Heart left ventricle (tissue), 16 donors: Measurements from ENCODE around the gene ACSL1. TPM values are rescaled to one million over a fixed set of nuclear protein-coding genes. Genes with fewer than 3 reads are reported as not detected.
"Not testable (repeated sequence)": the region's sequence is repeated elsewhere in the genome, so short reads cannot be mapped to it uniquely, and the experiment has no call there.

ENCODE experiments used
- ATAC-seq, 4 donors: fragments of 200-7000 bp; cut with Tn5 transposase; one replicate each; pipeline ENCODE4 v1.9.1; 2020 to 2022; ENCODE audit warnings: moderate library complexity in 4 of 4, mild to moderate bottlenecking in 3 of 4, moderate number of reproducible peaks in 1 of 4
- DNase-seq, 5 donors: peaks; one replicate each; pipeline ENCODE4 v3.0.0-alpha.2; 2020
- H3K27ac ChIP-seq, 12 donors: fragments of 200-600 bp; sonication (generic) in 4 of 12; one replicate each; pipeline versions ENCODE4 v1.5.0 to v1.8.0; 2016 to 2022; ENCODE audit warnings: mild to moderate bottlenecking in 2 of 12
- H3K27me3 ChIP-seq, 9 donors: fragments of 200-600 bp; sonication (generic) in 2 of 9; one replicate each; pipeline versions ENCODE4 v1.5.1 to v1.8.0; 2016 to 2022; ENCODE audit warnings: mild to moderate bottlenecking in 3 of 9
- H3K36me3 ChIP-seq, 9 donors: fragments of 200-600 bp; sonication (generic) in 2 of 9; one replicate each; pipeline versions ENCODE4 v1.5.0 to v1.8.0; 2018 to 2022; ENCODE audit warnings: mild to moderate bottlenecking in 2 of 9
- H3K4me1 ChIP-seq, 12 donors: fragments of 200-600 bp; sonication (generic) in 4 of 12; one replicate each; pipeline versions ENCODE4 v1.5.0 to v1.8.0; 2016 to 2022; ENCODE audit warnings: mild to moderate bottlenecking in 3 of 12
- H3K4me3 ChIP-seq, 12 donors: fragments of 200-600 bp; sonication (generic) in 4 of 12; one replicate each; pipeline versions ENCODE4 v1.5.0 to v1.8.0; 2017 to 2022; ENCODE audit warnings: mild to moderate bottlenecking in 9 of 12, moderate library complexity in 4 of 12
- H3K9me3 ChIP-seq, 12 donors: fragments of 200-600 bp; sonication (generic) in 4 of 12; one replicate each; pipeline versions ENCODE4 v1.5.0 to v1.8.0; 2016 to 2022; ENCODE audit warnings: mild to moderate bottlenecking in 1 of 12
- CTCF ChIP-seq, 12 donors: fragments of 200-600 bp; sonication (generic) in 4 of 12; IDR thresholded peaks; one replicate each; pipeline versions ENCODE4 v1.5.0 to v1.8.0; 2018 to 2022; ENCODE audit warnings: antibody characterized with exemption in 12 of 12, mild to moderate bottlenecking in 5 of 12
- POLR2A ChIP-seq, 2 donors: fragments of 450-650 bp; IDR thresholded peaks; one replicate each; pipeline ENCODE4 v1.6.1; 2017; ENCODE audit warnings: antibody characterized with exemption in 2 of 2, mild to moderate bottlenecking in 2 of 2, moderate library complexity in 2 of 2
- WGBS, 4 donors: extraction: QIAGEN DNeasy Blood & Tissue Kit in 2 of 4; methylation state at CpG; one replicate each; pipeline versions ENCODE4 v1.1.5 to v1.1.7; 2013 to 2018; 5-methylcytosine and 5-hydroxymethylcytosine counted together
- intact Hi-C, 10 donors: fragments of 100-400 bp; cut with DNase I; formaldehyde crosslinking; loops; one replicate each; pipeline versions ENCODE4 v1.11.1 to v1.14.2; 2022
- polyA plus RNA-seq, 2 donors: library from polyadenylated mRNA; stranded (reverse); fragments of 200-250 nt; gene quantifications; one replicate each; pipeline ENCODE4 v1.2.3, GENCODE V29; 2013
- total RNA-seq, 9 donors: library from RNA; depleted of rRNA in 2 of 9; stranded (reverse); fragments of >200 nt in 2 of 9; fragmentation: NEBNext Ultra II Directional in 3 of 9; extraction: Animal tissue kit (Norgen Biotek cat#: 25700) in 3 of 9; gene quantifications; one replicate each; pipeline versions ENCODE4 v1.1.0 to v1.2.4, GENCODE V29; 2016 to 2023
- donor health status: ischemic (EF 13 %, LVEDD 7.1; RV severe dilation, severe dysfunction).
- donor health status: healthy with polysubstance abuse.
- donor health status: DM: no; HTN: yes; CAD: no.
- donor health status: DM: no; HTN: no; CAD: no.
- donor health status: ischemic (EF 25% LVEDD 6.9; RV normal size, moderate dysfunction).
- donor health status: ischemic (EF 25% LVEDD 5.7; RV mildly dilated, moderate dysfunction).
- donor health status: healthy.
- donor health status: DM: yes; HTN: yes; CAD: no.
- donor health status: ischemic (EF 35%, LVEDD 5.7; RV mildly dilated, moderate dysfunction).
- donor health status: nonischemic (EF 11% LVEDD 7.7; RV severe dilation, severe dysfunction).
- donor health status: DM: yes; HTN: yes; CAD: no.
- donor health status: PGD.
- donor health status: ischemic (EF 29% LVEDD 5.4; RV normal size, mild dysfunction).
- donor health status: nonischemic (EF 23%, LVEDD 6.1; RV moderate dilation, normal function).

ACSL1 gene
- total and polyA plus RNA-seq, 11 donors, result 171 to 603 (median 266) TPM

GRCh38 chr4:184740980-184741391 is 84.8 kb downstream of the ACSL1 start:
- Histone ChIP-seq H3K27ac (no peak overlapping the region), H3K4me3 (no peak overlapping the region), H3K4me1 (peaks cover 0 to 10% (median 2%) of the 10 kb centered on the region in 12 donors), H3K9me3 (peaks cover 0 to 3% (median 0%) of the 10 kb centered on the region in 12 donors), H3K36me3 (no peaks in the 10 kb centered on the region), H3K27me3 (no peaks in the 10 kb centered on the region)
- no peak for DNase-seq
- peak in 1 of 4 donors; percentile 45 for ATAC-seq
- intact Hi-C loops, result loop anchor here in 4 of 10 donors (5.0 to 10.0 kb wide), 3 partner anchors 164 to 354 kb away; no protein-coding TSS in a partner anchor
- WGBS, 4 donors, result 95 to 100% (median 97%) methylated on average over 8 to 20 of the region's 20 CpGs
- no peak for TF ChIP-seq CTCF (IDR thresholded peaks at IDR 0.05)
- no peak for TF ChIP-seq POLR2A (IDR thresholded peaks at IDR 0.05)

DNA sequence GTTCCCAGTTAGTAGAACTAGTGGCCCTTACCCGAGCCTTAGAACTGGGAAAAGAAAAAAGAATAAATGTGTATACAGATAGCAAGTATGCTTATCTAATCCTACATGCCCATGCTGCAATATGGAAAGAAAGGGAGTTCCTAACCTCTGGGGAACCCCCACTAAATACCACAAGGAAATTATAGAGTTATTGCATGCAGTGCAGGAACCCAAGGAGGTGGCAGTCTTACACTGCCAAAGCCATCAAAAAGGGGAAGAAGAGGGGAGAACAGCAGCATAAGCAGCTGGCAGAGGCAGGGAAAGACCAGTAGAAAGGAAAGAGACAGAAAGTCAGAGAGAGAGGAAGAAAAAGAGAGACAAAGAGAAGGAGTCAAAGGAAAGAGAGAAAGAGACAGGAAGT is 86.2 kb downstream of the ACSL1 start:
- intact Hi-C loops, result loop anchor here in 4 of 10 donors (10.0 kb wide), 3 partner anchors 95 to 1295 kb away; partner anchors contain the start of genes CASP3 (in 1 of the 4), CDKN2AIP (in 1 of the 4) and PRIMPOL (in 1 of the 4)
- ATAC-seq, H3K27me3 ChIP-seq, H3K4me1 ChIP-seq, H3K4me3 ChIP-seq, H3K9me3 ChIP-seq, H3K36me3 ChIP-seq, H3K27ac ChIP-seq, DNase-seq: not testable (repeated sequence)
- whole genome bisulfite sequencing, 4 donors, result 47 to 79% (median 67%) methylated on average over 1 of the region's 1 CpG

GRCh38 chr4:184734758-184735157 is 91.0 kb downstream of the ACSL1 start:
- WGBS, 4 donors, result 55 to 69% (median 67%) methylated on average over 6 of the region's 6 CpGs
- Histone ChIP-seq H3K36me3 (no peaks in the 10 kb centered on the region), H3K4me3 (peak overlapping the region in 10 of 12 donors; percentile 45 to 94 (median 78)), H3K9me3 (no peaks in the 10 kb centered on the region), H3K4me1 (peaks cover 0 to 20% (median 11%) of the 10 kb centered on the region in 12 donors), H3K27ac (peak overlapping the region in 5 of 12 donors; percentile 51 to 82 (median 74)), H3K27me3 (no peaks in the 10 kb centered on the region)
- intact Hi-C loops, result loop anchor here in 9 of 10 donors (1.0 to 10.0 kb wide), 8 partner anchors 77 to 1290 kb away; partner anchors contain the start of genes CASP3 (in 8 of the 9), PRIMPOL (in 8 of the 9) and CDKN2AIP (in 1 of the 9)
- no peak for ATAC-seq
- DNase-seq, result no peak
- TF ChIP-seq POLR2A (IDR thresholded peaks at IDR 0.05) (no peak), CTCF (IDR thresholded peaks at IDR 0.05) (no peak)

DNA sequence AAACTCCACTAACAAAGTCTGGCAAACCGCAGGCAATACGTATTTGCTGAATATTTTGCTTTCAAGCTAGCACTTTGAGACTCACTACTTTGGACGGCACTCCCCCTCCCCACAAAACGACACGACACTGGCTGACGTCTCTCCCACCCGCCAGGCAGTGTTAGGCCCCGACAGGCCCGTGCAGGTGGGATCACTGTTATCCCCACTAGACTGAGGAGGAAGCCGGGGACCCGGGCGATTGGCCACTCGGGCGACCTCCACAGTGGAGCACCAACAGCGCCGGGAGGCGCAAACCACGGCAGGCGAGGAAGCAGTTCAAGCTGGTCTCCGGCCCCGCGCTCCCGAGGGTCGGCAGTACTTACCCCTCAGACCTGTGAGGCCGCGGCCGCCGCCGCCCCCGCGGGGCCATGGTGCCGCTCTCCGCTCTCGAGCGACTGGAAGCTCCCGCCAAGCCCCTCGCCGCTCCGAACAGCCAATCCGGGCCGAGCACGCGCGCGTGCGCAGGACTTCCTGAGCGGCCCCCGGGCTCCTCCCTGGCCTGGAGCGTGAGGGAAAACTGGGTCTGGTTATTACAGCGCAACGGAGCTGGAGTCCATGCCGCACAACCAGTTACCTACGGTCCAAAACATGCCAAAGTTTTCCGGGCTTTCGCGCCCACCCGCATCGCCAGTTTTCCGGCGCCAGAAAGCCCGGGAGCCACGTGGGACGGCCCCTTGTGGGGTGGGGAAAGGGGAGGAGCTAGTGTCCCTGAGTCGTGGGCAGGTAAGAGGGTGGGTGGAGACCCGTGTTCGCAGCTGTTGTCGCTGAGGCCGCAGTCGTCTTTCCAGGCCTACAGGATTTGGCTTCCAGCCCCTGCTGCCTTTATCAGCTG is 91.9 kb downstream of the ACSL1 start, which contains the start of gene CENPU:
Gene CENPU (minus strand): TSS at position 443 of the 871 bp plus-strand sequence. CDS start 34 bp downstream, at position 409.
- no peaks in the 10 kb centered on the region for H3K27me3 ChIP-seq
- peak within 1 kb of the TSS; percentile 45 to 94 (median 71) for H3K4me3 ChIP-seq
- H3K27ac ChIP-seq, result peak within 1 kb of the TSS in 11 of 12 donors; percentile 45 to 82 (median 62)
- TF ChIP-seq CTCF (IDR thresholded peaks at IDR 0.05), result peak in 1 of 12 donors; percentile 3
- peak in 1 of 2 donors; percentile 73 for TF ChIP-seq POLR2A (IDR thresholded peaks at IDR 0.05)
- ATAC-seq, result peak; percentile 99 to 100 (median 100)
- H3K36me3 ChIP-seq, result no peaks in the 10 kb centered on the region
- peaks cover 0 to 20% (median 11%) of the 10 kb centered on the region in 12 donors for H3K4me1 ChIP-seq
- DNase-seq, result peak; percentile 96 to 98 (median 97)
- H3K9me3 ChIP-seq, result no peaks in the 10 kb centered on the region
- intact Hi-C loops, result loop anchor here in 9 of 10 donors (1.0 to 10.0 kb wide), 8 partner anchors 77 to 1289 kb away; partner anchors contain the start of genes CASP3 (in 8 of the 9), PRIMPOL (in 8 of the 9) and CDKN2AIP (in 1 of the 9)
- 0 to 1% (median 0%) methylated on average over 26 to 69 of the region's 69 CpGs for WGBS, 4 donors
